Measurements from ENCODE around the gene SLC24A3.

Gene SLC24A3

DNA sequence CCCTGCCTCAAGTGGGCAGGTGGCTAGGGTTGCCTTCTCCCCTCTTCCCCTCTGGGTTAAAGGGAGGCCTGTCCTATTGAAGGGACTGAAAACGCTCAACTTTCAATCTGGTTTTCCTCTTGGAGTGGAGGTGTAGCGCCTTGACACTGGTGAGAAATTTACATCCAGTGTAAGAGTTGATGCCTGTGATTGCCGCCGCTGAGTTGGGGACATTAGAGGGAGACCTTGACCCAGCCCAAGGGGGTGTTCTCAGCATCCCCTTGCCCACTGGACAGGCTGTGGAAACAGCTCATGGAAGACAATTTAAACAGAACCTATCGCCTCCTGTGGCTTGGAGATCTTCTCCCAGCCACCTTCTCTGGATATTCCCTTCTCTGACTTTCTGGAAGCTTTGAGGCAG, 61.6 kb downstream of the SLC24A3 start:
- Histone ChIP-seq H3K27me3 (ENCODE audit: low read depth, low read length) (no peaks in the 10 kb centered on the region), H3K4me3 (ENCODE audit: low read depth in 1 of 2, low read length in 2 of 2) (no peak overlapping the region), H3K27ac (ENCODE audit: low read length) (no peak overlapping the region), H3K9me3 (ENCODE audit: control insufficient read depth in 1 of 2, low read length in 2 of 2) (no peaks in the 10 kb centered on the region), H3K36me3 (ENCODE audit: control insufficient read depth in 1 of 2, insufficient read depth in 2 of 2, low read length in 2 of 2) (no peaks in the 10 kb centered on the region), H3K4me1 (ENCODE audit: control insufficient read depth in 1 of 2, insufficient read depth in 2 of 2, low read length in 2 of 2) (peaks cover 13 to 19% of the 10 kb centered on the region in 2 donors)

DNA sequence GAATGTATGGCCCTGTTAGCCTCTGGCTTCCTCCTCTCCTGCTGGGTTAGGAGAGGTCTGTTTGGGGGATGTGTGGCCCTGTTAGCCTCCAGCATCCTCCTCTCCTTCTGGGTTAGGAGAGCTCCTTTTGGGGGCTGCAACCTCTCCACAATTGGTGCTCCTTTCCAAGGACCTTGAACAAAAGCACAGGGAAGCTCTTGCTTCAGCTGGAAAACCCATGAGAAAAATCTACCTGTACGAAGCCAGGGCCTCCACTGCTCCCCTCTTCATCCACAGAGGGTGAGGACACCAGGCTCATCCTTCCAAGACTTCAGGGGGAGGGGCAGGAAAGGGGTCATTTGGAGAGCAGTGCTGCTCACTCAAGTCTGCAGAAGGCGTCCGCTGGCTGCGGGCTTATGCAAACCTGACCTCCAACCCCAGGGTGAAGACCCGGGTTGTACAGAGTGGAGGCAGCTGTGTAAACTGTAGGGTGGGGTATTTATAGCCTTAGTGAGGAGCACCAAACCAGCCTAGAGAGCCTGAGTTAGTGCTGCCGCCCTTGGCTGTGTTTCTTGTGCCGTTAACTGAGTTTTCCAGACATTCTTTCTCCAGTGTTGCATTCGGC, 62.1 kb downstream of the SLC24A3 start:
- H3K36me3 ChIP-seq (ENCODE audit: control insufficient read depth in 1 of 2, insufficient read depth in 2 of 2, low read length in 2 of 2): no peaks in the 10 kb centered on the region
- no peak overlapping the region for H3K27ac ChIP-seq (ENCODE audit: low read length)
- no peaks in the 10 kb centered on the region for H3K9me3 ChIP-seq (ENCODE audit: control insufficient read depth in 1 of 2, low read length in 2 of 2)
- no peak overlapping the region for H3K4me3 ChIP-seq (ENCODE audit: low read depth in 1 of 2, low read length in 2 of 2)
- peaks cover 13 to 19% of the 10 kb centered on the region in 2 donors for H3K4me1 ChIP-seq (ENCODE audit: control insufficient read depth in 1 of 2, insufficient read depth in 2 of 2, low read length in 2 of 2)
- no peaks in the 10 kb centered on the region for H3K27me3 ChIP-seq (ENCODE audit: low read depth, low read length)

DNA sequence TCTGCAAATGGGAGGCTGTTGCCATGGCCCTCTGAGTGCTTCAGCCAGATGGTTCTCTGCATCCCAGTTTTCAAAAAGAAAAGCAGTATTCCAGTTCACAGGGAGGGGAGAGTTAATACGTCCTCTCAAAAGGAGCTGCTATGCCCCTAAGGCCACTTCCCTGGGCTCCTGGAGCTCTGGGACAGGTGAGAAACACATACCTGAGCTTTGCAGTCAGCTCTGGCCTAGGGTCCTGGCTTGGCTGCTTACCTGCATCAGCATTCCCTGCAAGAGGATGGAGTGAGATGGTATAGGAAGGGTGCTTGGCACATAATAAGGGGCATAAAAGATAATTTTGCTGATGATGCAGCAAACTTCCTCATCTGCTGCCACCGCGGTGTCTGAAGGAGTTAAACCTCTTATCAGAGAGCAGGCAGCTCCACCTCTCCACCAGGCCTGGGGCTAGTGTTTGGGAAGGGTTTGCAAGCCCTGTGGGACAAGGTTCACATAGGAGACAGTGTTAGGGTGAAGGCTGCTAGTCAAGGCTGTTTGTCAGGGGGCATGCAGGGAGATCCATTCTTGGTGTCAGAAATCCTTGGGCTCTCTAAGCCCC, 62.7 kb downstream of the SLC24A3 start:
- Histone ChIP-seq H3K36me3 (ENCODE audit: control insufficient read depth in 1 of 2, insufficient read depth in 2 of 2, low read length in 2 of 2) (no peaks in the 10 kb centered on the region), H3K27me3 (ENCODE audit: low read depth, low read length) (no peaks in the 10 kb centered on the region), H3K27ac (ENCODE audit: low read length) (no peak overlapping the region), H3K4me3 (ENCODE audit: low read depth in 1 of 2, low read length in 2 of 2) (peak overlapping the region in 1 of 2 donors; percentile 8), H3K9me3 (ENCODE audit: control insufficient read depth in 1 of 2, low read length in 2 of 2) (no peaks in the 10 kb centered on the region), H3K4me1 (ENCODE audit: control insufficient read depth in 1 of 2, insufficient read depth in 2 of 2, low read length in 2 of 2) (peaks cover 13 to 19% of the 10 kb centered on the region in 2 donors)

DNA sequence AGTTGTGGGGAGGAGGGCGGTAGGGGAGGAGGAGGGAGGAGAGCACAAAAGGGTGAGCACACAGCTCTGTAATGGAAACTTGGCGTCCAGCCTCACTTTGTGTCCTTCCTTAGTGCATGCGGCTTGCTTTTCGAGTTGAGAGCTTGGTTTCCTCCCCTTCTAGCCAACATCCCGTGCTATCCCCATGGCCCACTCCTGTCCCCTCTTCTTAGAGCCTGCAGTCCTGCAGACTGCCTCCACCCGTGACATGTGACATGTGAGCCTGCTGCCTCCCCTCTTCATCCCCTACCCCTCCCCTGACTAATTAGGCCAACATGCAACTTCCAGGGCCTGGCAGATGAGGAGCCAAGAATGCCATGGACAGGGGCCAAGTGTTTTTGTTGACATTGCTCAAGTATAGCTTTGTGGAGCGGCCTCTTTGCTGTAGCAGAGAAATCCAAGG, 63.2 kb downstream of the SLC24A3 start:
- H3K4me1 ChIP-seq (ENCODE audit: control insufficient read depth in 1 of 2, insufficient read depth in 2 of 2, low read length in 2 of 2): peaks cover 13 to 19% of the 10 kb centered on the region in 2 donors
- no peaks in the 10 kb centered on the region for H3K36me3 ChIP-seq (ENCODE audit: control insufficient read depth in 1 of 2, insufficient read depth in 2 of 2, low read length in 2 of 2)
- no peaks in the 10 kb centered on the region for H3K9me3 ChIP-seq (ENCODE audit: control insufficient read depth in 1 of 2, low read length in 2 of 2)
- no peak overlapping the region for H3K4me3 ChIP-seq (ENCODE audit: low read depth in 1 of 2, low read length in 2 of 2)
- no peaks in the 10 kb centered on the region for H3K27me3 ChIP-seq (ENCODE audit: low read depth, low read length)
- no peak overlapping the region for H3K27ac ChIP-seq (ENCODE audit: low read length)

DNA sequence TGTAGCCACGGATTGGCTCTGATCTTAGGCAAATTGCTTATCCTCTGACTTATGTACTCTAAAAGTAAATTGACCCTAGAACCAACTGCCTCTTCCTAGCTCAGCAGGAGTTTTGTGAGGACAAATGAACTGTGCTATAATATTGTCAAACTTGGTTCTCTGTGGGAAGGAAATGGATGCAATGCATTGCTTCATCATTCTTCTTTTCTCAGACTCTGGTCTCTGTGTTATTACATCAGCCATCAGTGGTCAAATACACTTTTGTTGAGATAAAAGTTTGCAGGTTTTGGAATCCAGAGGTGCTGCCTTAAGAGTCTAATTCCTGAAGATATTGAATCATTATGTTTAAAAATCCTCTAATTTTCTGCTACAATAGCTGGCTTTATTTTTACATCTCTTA, 64.9 kb downstream of the SLC24A3 start:
- H3K36me3 ChIP-seq (ENCODE audit: control insufficient read depth in 1 of 2, insufficient read depth in 2 of 2, low read length in 2 of 2): no peaks in the 10 kb centered on the region
- H3K4me1 ChIP-seq (ENCODE audit: control insufficient read depth in 1 of 2, insufficient read depth in 2 of 2, low read length in 2 of 2): peaks cover 13 to 19% of the 10 kb centered on the region in 2 donors
- H3K27ac ChIP-seq (ENCODE audit: low read length): no peak overlapping the region
- H3K4me3 ChIP-seq (ENCODE audit: low read depth in 1 of 2, low read length in 2 of 2): no peak overlapping the region
- H3K9me3 ChIP-seq (ENCODE audit: control insufficient read depth in 1 of 2, low read length in 2 of 2): no peaks in the 10 kb centered on the region
- no peaks in the 10 kb centered on the region for H3K27me3 ChIP-seq (ENCODE audit: low read depth, low read length)

DNA sequence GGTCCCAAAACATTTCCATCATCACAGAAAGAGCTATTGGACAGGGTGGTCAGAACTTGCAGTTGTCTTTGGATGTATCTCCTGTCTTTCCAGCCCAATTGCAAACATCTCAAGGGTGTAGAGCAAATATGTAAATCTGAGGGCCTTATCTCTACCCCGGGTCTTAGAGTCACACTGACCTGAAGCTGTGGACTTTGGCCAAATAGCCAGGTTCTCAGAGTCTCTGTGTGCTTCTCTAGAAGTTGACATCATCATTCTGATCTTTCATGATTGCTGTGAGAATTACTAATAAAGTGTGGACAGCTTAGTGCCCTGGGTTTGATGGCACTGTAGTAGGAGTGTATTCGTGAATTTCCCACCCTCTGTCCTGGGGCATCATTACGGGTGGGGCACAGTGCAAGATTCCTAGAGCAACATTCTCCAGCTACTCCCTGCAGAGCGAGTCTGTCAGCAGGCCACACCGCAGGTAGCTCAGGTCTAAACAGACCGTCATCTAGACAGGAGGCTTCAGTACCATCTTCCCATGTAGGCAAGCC, 71.1 kb downstream of the SLC24A3 start:
- Histone ChIP-seq H3K27ac (ENCODE audit: low read length) (no peak overlapping the region), H3K9me3 (ENCODE audit: control insufficient read depth in 1 of 2, low read length in 2 of 2) (no peaks in the 10 kb centered on the region), H3K4me1 (ENCODE audit: control insufficient read depth in 1 of 2, insufficient read depth in 2 of 2, low read length in 2 of 2) (peaks cover 0 to 22% of the 10 kb centered on the region in 2 donors), H3K4me3 (ENCODE audit: low read depth in 1 of 2, low read length in 2 of 2) (no peak overlapping the region), H3K27me3 (ENCODE audit: low read depth, low read length) (no peaks in the 10 kb centered on the region), H3K36me3 (ENCODE audit: control insufficient read depth in 1 of 2, insufficient read depth in 2 of 2, low read length in 2 of 2) (no peaks in the 10 kb centered on the region)

DNA sequence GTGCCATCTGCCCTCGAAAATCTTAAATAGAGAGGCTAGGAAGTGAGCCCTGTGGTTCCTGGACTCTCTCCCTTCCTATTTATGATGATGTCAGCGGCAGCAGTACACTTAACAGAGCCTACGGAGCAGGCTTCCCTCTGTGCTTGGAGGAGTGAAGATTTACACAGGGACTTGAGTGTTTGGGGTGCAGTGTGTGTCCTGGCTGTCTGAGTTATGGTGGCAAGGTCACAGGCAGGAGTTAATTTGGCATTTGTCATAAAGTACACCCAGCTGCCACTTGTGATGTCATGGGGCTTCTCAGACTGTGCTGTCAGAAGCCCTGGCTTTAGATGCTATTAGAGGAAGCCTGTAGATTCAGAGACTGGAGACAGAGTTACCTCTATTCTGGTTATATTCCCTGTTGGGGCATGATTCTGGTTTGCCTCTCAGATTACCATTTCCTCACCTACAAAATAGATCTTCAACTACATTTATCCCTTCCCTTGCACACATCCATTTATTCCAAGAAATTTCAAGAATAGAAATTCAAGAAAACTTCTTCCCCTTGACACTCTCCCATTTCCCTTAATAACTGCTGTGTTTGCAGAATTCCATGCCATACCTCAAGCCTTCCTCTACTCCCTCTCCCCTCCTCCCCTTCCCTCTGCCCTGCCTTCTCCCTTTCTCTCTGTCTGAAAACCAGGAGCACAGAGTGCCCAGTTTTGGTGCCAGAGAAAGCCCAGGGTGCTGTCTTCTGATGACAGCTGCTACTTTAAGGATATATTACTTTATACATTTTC, 72.1 kb downstream of the SLC24A3 start:
- no peaks in the 10 kb centered on the region for H3K36me3 ChIP-seq (ENCODE audit: control insufficient read depth in 1 of 2, insufficient read depth in 2 of 2, low read length in 2 of 2)
- H3K9me3 ChIP-seq (ENCODE audit: control insufficient read depth in 1 of 2, low read length in 2 of 2): no peaks in the 10 kb centered on the region
- H3K4me3 ChIP-seq (ENCODE audit: low read depth in 1 of 2, low read length in 2 of 2): no peak overlapping the region
- H3K4me1 ChIP-seq (ENCODE audit: control insufficient read depth in 1 of 2, insufficient read depth in 2 of 2, low read length in 2 of 2): peaks cover 0 to 26% of the 10 kb centered on the region in 2 donors
- no peak overlapping the region for H3K27ac ChIP-seq (ENCODE audit: low read length)
- no peaks in the 10 kb centered on the region for H3K27me3 ChIP-seq (ENCODE audit: low read depth, low read length)

DNA sequence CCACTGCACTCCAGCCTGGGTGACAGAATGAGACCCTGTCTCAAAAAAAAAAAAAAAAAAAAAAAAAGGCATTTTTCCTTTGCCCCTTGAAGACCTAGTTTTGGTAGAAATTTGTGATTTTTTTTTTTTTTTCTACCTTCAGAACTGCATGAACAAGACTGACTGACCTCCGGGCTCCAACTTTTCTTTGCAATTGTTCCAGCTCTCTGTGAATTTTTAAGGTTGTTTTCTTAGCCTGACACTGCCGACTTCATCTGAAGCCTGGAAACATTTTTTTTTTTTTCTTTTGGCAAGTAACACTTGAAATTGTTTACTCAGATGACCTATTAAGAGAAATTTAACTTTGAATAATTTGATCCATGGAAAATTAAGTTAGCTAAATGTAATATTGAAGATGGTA, 73.0 kb downstream of the SLC24A3 start:
- Histone ChIP-seq H3K4me3 (ENCODE audit: low read depth in 1 of 2, low read length in 2 of 2) (no peak overlapping the region), H3K27ac (ENCODE audit: low read length) (no peak overlapping the region), H3K4me1 (ENCODE audit: control insufficient read depth in 1 of 2, insufficient read depth in 2 of 2, low read length in 2 of 2) (peaks cover 0 to 26% of the 10 kb centered on the region in 2 donors), H3K36me3 (ENCODE audit: control insufficient read depth in 1 of 2, insufficient read depth in 2 of 2, low read length in 2 of 2) (no peaks in the 10 kb centered on the region), H3K9me3 (ENCODE audit: control insufficient read depth in 1 of 2, low read length in 2 of 2) (no peaks in the 10 kb centered on the region), H3K27me3 (ENCODE audit: low read depth, low read length) (no peaks in the 10 kb centered on the region)

DNA sequence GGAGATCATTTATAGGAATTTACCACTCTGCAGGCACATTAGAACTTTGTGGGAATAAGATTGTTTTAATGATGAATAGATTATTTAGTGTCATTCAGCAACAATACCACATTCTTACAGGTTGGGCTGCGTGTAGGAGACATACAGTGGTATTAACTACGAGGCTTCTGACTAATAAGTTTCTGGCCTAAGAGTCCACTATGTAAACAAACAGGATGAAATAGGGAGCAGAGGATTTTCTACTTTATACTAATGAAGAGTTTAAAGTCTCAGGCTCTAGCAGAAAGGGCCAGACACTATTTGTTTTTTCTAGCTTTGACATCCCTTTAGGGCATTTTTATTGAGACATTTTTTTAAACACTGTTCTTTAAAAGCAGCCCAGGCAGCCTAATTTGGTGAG, 75.6 kb downstream of the SLC24A3 start:
- Histone ChIP-seq H3K4me3 (ENCODE audit: low read depth in 1 of 2, low read length in 2 of 2) (no peak overlapping the region), H3K27ac (ENCODE audit: low read length) (no peak overlapping the region), H3K4me1 (ENCODE audit: control insufficient read depth in 1 of 2, insufficient read depth in 2 of 2, low read length in 2 of 2) (peaks cover 0 to 35% of the 10 kb centered on the region in 2 donors), H3K27me3 (ENCODE audit: low read depth, low read length) (no peaks in the 10 kb centered on the region), H3K9me3 (ENCODE audit: control insufficient read depth in 1 of 2, low read length in 2 of 2) (no peaks in the 10 kb centered on the region), H3K36me3 (ENCODE audit: control insufficient read depth in 1 of 2, insufficient read depth in 2 of 2, low read length in 2 of 2) (no peaks in the 10 kb centered on the region)

DNA sequence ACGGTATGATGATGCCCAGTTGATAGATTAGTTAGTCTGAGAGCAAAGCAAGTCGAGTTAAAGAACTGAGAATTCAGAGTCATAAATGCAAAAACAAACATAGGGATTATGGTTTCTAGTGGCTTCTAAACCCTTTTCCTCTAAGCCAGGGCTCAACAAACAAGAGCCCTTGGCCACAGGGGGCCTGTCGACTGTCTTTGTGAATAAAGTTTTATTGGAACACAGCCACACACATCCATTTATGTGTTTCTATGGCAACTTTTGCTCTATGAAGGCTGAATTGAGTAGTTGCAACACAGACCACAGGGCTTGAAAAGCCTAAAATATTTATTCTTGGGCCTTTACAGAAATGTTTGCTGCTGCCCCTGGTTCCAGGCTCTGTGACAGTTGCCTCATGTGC, 76.2 kb downstream of the SLC24A3 start:
- H3K9me3 ChIP-seq (ENCODE audit: control insufficient read depth in 1 of 2, low read length in 2 of 2): no peaks in the 10 kb centered on the region
- H3K27me3 ChIP-seq (ENCODE audit: low read depth, low read length): no peaks in the 10 kb centered on the region
- peaks cover 0 to 35% of the 10 kb centered on the region in 2 donors for H3K4me1 ChIP-seq (ENCODE audit: control insufficient read depth in 1 of 2, insufficient read depth in 2 of 2, low read length in 2 of 2)
- H3K27ac ChIP-seq (ENCODE audit: low read length): no peak overlapping the region
- no peak overlapping the region for H3K4me3 ChIP-seq (ENCODE audit: low read depth in 1 of 2, low read length in 2 of 2)
- no peaks in the 10 kb centered on the region for H3K36me3 ChIP-seq (ENCODE audit: control insufficient read depth in 1 of 2, insufficient read depth in 2 of 2, low read length in 2 of 2)

DNA sequence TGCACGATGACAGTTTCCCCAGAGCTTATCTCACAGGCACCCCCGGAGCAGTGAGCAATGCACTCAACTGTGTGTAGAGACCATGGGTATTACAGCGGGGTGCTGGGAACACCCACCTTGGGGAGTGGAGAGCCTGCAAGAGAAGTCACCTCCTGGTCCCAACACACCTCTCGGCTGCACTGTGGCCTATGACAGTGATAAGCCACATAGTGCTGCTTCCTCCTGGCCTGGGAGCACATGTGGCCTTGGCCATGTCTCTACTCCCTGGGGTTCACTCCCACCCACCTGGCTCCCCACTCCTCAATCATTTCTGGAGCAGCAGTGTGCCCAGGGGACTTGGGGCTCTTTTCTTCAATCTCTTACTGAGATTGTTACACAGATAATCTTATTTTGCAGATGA, 77.0 kb downstream of the SLC24A3 start:
- Histone ChIP-seq H3K4me1 (ENCODE audit: control insufficient read depth in 1 of 2, insufficient read depth in 2 of 2, low read length in 2 of 2) (peaks cover 0 to 34% of the 10 kb centered on the region in 2 donors), H3K9me3 (ENCODE audit: control insufficient read depth in 1 of 2, low read length in 2 of 2) (no peaks in the 10 kb centered on the region), H3K4me3 (ENCODE audit: low read depth in 1 of 2, low read length in 2 of 2) (no peak overlapping the region), H3K27ac (ENCODE audit: low read length) (no peak overlapping the region), H3K27me3 (ENCODE audit: low read depth, low read length) (no peaks in the 10 kb centered on the region), H3K36me3 (ENCODE audit: control insufficient read depth in 1 of 2, insufficient read depth in 2 of 2, low read length in 2 of 2) (no peaks in the 10 kb centered on the region)

All from muscle layer of duodenum (tissue), 2 donors.